ENCODE results near the gene PHF21A.

Gene PHF21A

DNA sequence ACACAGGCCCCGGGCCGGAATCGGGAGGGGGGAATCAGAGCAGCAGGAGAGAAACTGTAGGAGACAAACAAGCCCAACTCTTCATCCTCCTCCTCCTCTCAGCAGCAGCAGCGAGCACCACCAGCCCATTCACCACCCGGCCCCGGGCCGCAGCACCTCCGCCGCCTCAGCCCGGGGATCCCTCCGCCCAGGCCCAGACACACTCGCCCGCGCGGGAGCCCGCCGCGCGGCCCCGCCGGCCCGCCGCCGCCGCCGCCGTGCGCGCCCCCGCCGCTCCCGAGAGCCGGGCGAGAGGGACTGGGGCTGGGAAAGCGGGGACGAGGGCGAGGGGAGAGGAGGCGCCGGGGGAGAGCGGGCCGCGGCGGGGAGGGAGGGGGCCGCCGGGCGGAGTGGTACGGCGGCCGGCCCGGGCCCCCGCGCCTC is at the start of gene PHF21A:
Gene PHF21A, minus strand, starts transcription at position 154 of the 423 bp plus-strand sequence. CDS start 37,235 bp downstream, outside the sequence.
- Histone ChIP-seq H3K4me3 (ENCODE audit: low read depth in 1 of 2, low read length in 1 of 2) (peak within 1 kb of the TSS; percentile 88 to 89), H3K36me3 (no peaks in the 10 kb centered on the region), H3K27ac (peak within 1 kb of the TSS; percentile 95), H3K27me3 (no peaks in the 10 kb centered on the region), H3K9me3 (no peaks in the 10 kb centered on the region), H3K4me1 (ENCODE audit: control insufficient read depth in 1 of 2, insufficient read depth in 1 of 2, low read depth in 1 of 2, low read length in 1 of 2) (peaks cover 37 to 49% of the 10 kb centered on the region in 2 experiments)
- TF ChIP-seq, protein P1, sequence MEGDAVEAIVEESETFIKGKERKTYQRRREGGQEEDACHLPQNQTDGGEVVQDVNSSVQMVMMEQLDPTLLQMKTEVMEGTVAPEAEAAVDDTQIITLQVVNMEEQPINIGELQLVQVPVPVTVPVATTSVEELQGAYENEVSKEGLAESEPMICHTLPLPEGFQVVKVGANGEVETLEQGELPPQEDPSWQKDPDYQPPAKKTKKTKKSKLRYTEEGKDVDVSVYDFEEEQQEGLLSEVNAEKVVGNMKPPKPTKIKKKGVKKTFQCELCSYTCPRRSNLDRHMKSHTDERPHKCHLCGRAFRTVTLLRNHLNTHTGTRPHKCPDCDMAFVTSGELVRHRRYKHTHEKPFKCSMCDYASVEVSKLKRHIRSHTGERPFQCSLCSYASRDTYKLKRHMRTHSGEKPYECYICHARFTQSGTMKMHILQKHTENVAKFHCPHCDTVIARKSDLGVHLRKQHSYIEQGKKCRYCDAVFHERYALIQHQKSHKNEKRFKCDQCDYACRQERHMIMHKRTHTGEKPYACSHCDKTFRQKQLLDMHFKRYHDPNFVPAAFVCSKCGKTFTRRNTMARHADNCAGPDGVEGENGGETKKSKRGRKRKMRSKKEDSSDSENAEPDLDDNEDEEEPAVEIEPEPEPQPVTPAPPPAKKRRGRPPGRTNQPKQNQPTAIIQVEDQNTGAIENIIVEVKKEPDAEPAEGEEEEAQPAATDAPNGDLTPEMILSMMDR (IDR thresholded peaks at IDR 0.05) = no peak

DNA sequence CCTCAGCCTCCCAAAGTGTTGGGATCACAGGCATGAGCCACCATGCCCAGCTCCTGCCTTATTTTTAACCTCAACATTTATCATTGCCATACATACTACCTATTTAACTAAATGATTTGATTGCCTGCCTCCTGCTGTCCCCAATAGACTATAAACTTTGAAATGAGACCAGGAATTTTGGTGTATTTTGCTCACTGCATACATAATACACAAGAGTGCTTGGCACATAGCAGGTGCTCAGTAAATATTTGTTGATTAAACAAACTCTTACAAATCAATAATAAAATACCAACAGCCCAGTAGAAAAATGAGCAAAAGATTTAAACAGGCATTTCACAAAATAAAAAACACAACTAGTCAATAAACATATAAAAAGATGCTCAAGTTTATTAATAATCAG is 49.5 kb upstream of the PHF21A start:
- Histone ChIP-seq H3K27ac (no peak overlapping the region), H3K4me1 (ENCODE audit: control insufficient read depth in 1 of 2, insufficient read depth in 1 of 2, low read depth in 1 of 2, low read length in 1 of 2) (no peaks in the 10 kb centered on the region), H3K4me3 (ENCODE audit: low read depth in 1 of 2, low read length in 1 of 2) (no peak overlapping the region), H3K9me3 (no peaks in the 10 kb centered on the region), H3K36me3 (no peaks in the 10 kb centered on the region), H3K27me3 (peaks cover 22% of the 10 kb centered on the region)
- TF ChIP-seq, protein P1 (IDR thresholded peaks at IDR 0.05) = no peak

DNA sequence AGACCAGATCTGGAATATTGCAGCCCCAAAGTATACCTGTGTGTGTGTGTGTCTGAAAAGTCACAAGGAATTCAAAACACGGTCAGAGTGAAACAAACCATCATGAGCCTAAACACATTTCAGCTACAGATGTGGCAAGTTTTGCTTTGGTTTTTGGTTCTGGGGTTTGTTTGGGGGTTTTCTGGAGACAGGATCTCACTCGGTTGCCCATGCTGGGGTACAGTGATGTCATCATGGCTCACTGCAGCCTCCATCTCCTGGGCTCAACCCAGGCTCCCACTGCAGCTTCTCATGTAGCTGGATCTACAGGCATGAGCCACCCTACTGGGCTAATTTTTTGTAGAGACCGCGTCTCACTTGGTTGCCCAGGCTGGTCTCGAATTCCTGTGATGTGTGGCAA is 41.4 kb upstream of the PHF21A start:
- no peaks in the 10 kb centered on the region for H3K9me3 ChIP-seq
- no peak overlapping the region for H3K27ac ChIP-seq
- H3K4me3 ChIP-seq (ENCODE audit: low read depth in 1 of 2, low read length in 1 of 2) = no peak overlapping the region
- H3K4me1 ChIP-seq (ENCODE audit: control insufficient read depth in 1 of 2, insufficient read depth in 1 of 2, low read depth in 1 of 2, low read length in 1 of 2) = no peaks in the 10 kb centered on the region
- TF ChIP-seq, protein P1 (IDR thresholded peaks at IDR 0.05) = no peak
- H3K27me3 ChIP-seq = peaks cover 53% of the 10 kb centered on the region
- H3K36me3 ChIP-seq = no peaks in the 10 kb centered on the region

DNA sequence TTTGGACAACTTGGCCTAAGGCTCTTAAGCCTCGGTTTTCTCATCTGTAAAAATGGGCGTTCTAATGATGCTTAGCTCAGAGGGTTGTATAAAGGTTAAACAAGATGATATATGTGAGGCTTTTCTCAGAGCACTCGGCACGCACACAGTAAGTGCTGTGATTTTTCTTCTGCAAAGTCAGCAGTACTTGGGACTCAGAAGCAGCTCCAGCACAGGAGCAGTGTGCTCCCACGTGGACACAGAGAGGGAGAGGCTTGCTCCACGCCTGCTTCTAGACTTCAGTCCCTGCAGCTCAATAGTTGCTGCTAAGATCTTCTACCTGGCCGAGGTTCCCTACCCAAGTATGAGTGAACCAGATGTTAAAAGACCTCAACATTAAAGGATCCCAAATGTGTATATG is 39.9 kb upstream of the PHF21A start:
- Histone ChIP-seq H3K27me3 (peaks cover 55% of the 10 kb centered on the region), H3K9me3 (no peaks in the 10 kb centered on the region), H3K36me3 (no peaks in the 10 kb centered on the region), H3K4me3 (ENCODE audit: low read depth in 1 of 2, low read length in 1 of 2) (no peak overlapping the region), H3K27ac (no peak overlapping the region), H3K4me1 (ENCODE audit: control insufficient read depth in 1 of 2, insufficient read depth in 1 of 2, low read depth in 1 of 2, low read length in 1 of 2) (no peaks in the 10 kb centered on the region)
- TF ChIP-seq, protein P1 (IDR thresholded peaks at IDR 0.05) = no peak

DNA sequence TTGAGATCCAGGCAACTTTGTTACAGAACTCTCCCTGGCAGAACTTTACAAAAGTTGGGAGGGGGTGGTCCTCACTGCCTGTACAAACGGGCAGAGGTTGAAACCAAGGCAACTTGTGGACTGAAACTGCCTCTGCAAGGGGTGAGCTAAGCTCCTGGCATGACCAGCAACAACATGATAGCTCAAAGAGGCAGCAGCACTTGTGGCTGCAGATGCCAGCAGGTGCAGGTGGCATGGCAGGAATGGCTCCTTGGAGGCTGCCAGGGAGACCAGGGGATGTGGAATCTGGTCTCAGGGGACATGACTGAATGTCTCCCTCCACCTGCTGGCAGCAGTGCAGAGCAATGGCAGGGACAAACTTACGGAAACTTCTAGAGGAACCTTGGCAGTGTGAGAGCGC is 38.8 kb upstream of the PHF21A start:
- H3K27me3 ChIP-seq = peaks cover 55% of the 10 kb centered on the region
- no peak overlapping the region for H3K4me3 ChIP-seq (ENCODE audit: low read depth in 1 of 2, low read length in 1 of 2)
- TF ChIP-seq, protein P1 (IDR thresholded peaks at IDR 0.05) = no peak
- H3K36me3 ChIP-seq = no peaks in the 10 kb centered on the region
- no peak overlapping the region for H3K27ac ChIP-seq
- no peaks in the 10 kb centered on the region for H3K4me1 ChIP-seq (ENCODE audit: control insufficient read depth in 1 of 2, insufficient read depth in 1 of 2, low read depth in 1 of 2, low read length in 1 of 2)
- H3K9me3 ChIP-seq = no peaks in the 10 kb centered on the region

DNA sequence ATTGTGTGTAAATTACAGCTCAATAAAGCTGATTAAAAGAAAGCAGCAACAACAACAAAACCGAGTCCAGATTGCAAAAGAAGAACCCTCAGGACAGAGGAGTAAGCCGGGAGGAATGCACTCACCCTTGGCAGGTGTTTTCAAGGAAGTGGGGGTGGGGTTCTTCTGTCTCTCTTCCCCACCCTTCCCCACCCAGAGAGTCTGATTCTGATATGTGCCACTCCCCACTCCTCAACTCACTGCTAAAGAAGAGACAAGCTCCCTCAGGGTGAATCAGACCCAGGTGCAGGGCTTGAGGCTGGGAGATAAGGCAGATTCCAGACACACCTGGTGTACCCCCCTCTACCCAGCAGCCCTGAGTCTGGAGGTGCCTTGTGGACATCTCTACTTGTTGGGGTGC is 38.4 kb upstream of the PHF21A start:
- H3K4me3 ChIP-seq (ENCODE audit: low read depth in 1 of 2, low read length in 1 of 2) = no peak overlapping the region
- no peaks in the 10 kb centered on the region for H3K4me1 ChIP-seq (ENCODE audit: control insufficient read depth in 1 of 2, insufficient read depth in 1 of 2, low read depth in 1 of 2, low read length in 1 of 2)
- no peak overlapping the region for H3K27ac ChIP-seq
- H3K9me3 ChIP-seq = no peaks in the 10 kb centered on the region
- TF ChIP-seq, protein P1 (IDR thresholded peaks at IDR 0.05) = no peak
- peaks cover 50% of the 10 kb centered on the region for H3K27me3 ChIP-seq
- no peaks in the 10 kb centered on the region for H3K36me3 ChIP-seq

Measured in neutrophil (primary cell).